ENCODE data around the gene IQGAP2.
A peak's percentile ranks its signal among the peaks of the same experiment; 100 is the strongest.

The IQGAP2 gene

DNA sequence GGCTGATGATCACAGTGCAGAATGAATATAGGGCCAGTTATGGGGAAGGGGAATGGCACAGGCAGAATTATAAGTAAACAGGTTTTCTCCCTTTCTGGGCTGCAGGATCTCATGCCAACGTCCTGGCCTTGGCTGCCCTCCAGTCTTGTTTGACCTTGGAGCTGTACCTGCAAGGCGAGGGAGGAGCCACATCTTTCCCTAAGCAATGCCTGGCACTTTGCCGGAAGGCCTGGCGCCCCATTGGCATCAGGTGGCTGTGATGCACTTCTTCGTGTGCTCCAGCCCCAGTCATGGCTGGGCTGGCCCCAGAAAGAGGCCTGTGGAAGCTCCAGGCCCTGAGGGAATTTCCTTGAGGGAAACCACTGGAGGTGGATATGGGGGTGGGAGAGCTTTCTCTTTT, 16.7 kb upstream of the IQGAP2 start:
- DNase-seq, result no peak

DNA sequence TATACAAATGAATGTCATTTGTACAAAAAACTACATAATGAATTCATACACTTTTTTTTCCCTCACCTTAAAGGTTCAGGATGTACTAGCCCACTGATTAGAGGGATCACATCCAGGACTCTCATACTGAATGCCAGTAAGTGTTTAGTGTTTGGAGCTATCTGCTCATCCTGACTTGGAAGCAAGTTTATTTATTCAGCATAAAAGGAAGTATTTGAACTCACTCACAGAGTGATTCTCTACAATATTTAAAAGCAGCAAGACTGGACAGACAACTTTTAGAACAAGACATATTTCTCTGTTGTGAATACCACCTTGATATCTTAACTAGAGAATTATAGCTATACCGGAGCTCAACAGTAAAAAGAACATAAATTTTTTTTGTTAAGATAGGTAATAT, 14.8 kb upstream of the IQGAP2 start:
- DNase-seq, result no peak

DNA sequence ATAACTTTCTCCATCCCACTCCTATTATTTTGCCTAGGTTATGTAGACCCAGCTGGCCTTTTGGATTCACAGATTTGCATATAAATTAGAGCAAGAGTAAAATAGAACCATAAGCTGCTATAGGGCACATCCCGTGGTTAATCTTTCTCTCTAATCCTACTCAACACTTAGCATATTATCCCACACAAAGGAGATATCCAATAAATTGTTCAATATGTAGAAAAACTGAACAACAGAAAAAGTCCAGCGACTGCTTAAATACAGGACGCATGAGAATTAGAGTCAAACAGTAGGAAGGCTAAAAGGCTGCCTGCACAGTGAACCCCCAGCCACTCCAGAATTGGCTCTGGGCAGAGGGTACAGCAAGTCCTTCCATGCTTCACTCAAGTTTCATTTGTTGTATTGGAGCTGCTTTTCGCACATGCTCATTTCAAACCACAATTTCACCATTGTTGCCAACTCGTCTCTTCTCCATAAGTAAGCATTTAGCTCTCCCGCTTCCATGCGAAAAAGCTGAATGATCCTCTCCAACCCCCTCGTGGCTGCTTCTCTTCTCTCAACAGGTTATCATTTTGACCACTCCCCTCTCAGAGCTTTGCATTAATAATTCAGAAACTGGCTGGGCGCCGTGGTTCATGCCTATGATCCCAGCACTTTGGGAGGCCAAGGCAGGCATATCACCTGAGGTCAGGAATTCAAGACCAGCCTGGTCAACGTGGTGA, 14.1 kb upstream of the IQGAP2 start:
- DNase-seq, result no peak

DNA sequence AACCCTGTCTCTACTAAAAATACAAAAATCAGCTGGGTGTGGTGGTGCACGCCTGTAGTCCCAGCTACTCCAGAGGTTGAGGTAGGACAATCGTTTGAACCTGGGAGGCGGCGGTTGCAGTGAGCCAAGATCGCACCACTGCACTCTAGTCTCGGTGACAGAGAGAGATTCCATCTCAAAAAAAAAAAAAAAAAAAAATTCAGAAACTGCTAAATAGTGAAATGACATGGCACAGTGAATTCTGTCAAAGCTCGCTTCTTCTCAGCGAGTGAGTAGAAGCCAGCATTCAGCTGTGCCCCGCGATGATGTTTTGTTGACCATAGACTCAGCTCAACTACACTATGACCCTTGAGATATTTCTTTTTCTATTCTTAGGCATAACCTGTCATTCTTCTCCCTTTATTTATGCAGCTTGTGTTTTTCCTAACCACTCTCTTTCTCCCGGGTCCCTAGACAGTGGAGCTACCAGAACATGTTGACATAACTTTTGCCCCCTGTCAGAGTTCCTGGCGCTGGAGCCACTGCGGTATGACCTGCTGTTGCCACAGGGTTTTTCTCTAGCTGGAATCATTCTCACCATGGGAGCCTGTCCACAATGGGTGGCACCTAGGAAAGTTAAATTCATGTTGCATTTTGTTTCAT, 13.5 kb upstream of the IQGAP2 start:
- no peak for DNase-seq

DNA sequence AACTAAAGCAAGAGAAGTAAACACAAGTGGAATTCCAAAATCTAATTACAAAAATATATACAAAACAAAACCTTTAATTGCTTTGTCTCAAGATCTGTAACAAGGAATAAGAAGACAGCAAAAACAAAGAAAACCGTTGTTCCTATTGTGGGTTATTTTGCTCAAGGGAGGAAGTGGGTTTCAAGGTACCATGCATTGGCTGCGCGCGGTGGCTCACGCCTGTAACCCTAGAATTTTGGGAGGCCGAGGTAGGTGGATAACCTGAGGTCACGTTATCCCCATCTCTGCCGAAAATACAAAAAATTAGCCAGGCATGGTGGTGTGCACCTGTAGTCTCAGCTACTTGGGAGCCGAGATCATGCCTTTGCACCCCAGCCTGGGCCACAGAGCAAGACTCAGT, 12.1 kb upstream of the IQGAP2 start:
- no peak for DNase-seq

DNA sequence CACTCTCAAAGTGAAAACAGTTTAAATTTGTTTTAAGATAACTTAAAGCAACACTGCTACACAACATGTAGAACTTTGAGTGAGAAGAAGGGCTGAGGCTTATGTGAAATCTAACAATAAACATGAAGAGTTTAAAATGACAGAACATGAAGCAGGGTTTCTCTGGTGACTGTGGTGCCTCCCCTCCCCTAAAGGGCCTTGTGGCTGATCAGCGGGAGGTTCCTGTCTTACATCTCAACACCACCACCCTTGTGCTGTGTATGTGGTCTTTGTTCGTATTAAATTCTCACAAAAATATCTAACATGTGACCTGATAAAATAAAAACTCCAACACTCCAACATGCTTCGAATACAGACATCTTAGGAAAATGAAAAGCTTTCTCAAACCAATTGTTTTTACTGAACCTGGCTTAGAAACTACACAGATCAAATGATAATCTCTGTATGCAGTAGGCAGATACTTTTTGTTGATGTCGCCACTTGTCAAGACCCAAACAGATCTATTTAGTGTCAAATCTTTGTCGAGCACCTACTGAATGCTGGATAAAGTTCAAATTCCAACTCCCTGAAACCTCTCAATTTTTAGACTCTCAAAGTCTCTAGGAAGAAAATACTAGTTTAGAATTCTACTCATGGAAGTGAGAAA, 9.9 kb upstream of the IQGAP2 start:
- no peak for DNase-seq

DNA sequence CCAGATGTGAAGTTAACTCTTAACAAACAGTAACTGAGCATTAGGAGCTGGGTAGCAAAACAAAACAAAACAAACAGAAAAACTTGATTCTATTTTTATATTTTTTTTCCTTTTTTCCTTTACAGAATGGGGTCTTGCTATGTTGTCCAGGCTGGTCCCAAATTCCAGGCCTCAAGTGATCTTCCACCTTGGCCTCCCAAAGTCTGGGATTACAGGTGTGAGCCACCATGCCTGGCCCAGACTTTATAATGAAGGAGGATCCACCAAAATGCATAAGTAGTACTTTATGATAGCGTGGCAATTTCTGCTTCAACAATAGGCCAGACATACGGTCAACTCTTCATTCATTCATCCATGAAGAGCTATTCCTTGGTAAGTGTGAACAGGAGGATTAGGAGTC, 5.9 kb upstream of the IQGAP2 start:
- no peak for DNase-seq

GRCh38 chr5:76399268-76399667, 3.8 kb upstream of the IQGAP2 start:
- no peak for DNase-seq

DNA sequence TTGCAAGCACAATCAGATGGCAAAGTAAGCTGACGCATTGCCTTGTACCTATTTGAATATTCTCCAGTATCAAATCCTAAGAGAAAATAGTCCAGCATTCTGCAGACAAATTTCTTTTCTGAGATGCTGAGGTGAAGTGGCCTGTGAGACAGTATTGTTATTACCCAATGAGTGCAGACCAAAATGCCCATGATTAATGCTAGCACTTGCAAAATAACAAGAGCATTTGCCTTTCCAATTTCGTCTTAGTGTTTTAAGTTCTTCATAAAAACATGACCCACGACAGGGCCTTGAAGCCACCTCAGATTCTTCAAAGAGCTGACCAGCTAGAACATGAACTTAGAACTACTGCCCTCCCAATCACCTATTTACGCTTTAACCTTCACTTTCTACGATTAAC, 2.6 kb upstream of the IQGAP2 start:
- no peak for DNase-seq

- peak; percentile 11 for DNase-seq
These were observed 1.3 kb upstream of the IQGAP2 start for GRCh38 chr5:76401801-76402250.

DNA sequence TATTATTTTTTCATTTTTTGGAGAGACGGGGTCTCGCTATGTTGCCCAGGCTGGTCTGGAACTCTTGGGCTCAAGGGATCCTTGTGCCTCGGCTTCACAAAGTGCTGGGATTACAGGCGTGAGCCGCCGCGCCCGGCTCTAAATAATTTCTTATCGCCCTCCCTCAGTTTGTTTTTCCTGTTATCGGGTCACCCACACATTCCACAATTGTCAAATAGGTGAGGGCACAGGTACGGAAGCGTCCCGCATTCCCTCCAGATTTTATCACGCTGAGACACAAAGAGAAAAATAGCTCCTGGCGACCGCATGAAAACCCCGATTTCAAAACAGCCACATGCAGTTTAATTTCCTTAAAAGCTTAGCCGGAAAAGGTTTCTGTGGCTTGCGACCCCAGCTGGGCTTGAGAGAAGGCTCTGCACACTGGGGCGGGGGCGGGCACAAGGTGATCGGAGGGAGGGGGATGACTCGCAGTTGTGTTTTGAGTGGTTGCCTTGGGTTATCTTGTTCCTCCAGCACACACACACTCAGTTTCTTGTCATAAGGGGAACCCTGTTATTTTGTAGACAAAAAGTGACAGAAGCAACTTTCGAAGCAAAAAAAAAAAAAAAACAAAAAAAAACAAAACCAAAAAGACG, 717 bp upstream of the IQGAP2 start:
- peak; percentile 51 for DNase-seq

DNA sequence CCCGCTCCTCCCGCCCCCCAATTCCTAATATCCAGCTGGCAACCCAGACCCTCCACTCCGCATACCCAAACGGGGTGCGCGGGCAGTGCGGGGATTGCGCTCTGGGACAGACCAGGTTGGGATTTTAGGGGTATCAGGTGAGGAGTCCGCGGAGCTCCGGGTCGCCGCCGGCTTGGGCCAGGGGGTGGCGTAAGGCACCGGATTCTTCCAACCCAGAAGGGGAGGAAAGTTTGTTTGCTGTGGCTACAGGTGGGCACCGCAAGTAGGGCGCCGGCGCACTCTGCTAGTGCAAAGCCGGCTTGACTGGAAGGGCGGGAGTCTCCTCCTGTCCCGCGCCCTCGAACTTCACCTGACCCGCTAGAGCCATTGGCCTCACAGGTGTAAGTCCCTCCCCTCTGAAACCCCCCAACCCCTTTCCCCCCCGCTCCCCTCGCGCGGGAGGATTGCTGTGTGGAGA, 709 bp downstream of the IQGAP2 start:
- DNase-seq, result peak; percentile 23

DNA sequence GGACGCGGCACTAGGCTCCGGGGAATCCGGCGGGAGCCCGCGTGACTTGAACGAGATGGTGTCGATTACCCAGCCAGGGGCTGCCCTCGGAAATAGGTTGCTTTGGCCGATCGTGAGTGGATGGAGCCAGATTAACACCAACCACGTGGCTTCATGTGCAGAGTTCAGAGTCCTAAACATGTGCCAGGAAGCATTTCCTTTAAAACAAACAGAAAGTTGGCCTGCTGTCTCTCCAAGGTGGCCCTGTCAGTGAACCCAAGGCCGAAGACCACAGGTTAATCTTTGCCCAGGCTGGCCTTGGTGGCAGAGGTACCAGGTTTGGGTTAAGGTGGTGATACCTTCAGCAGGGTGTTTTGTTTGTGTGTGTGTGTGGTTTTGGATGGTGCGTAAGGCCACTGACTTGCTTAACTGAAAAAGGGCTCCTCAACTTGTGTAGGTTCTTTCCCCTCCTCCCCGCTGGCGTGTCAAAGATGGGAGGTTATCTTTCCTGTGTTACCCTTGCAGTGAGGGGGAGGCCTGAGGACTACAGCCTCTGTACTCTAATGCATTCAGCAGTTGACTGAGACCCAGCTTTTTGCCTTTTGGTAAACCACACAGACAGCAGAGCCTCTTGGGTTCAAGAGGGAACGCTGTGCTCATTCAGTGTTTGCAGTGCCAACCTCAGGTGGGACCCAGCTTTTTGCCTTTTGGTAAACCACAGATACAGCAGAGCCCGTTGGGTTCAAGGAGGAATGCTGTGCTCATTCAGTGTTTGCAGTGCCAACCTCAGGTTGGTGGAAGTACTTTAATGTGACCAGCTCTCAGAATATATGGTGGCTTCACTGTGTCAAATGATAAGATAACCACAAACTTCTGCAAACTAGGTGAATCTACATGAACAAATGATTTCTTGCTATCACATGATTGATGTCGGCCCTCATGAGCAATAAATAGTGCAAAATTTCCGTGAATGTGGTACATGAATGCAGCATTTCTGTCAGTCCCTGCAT, 1.4 kb downstream of the IQGAP2 start:
- DNase-seq, result peak; percentile 53

GRCh38 chr5:76406014-76406413, 2.9 kb downstream of the IQGAP2 start:
- no peak for DNase-seq

DNA sequence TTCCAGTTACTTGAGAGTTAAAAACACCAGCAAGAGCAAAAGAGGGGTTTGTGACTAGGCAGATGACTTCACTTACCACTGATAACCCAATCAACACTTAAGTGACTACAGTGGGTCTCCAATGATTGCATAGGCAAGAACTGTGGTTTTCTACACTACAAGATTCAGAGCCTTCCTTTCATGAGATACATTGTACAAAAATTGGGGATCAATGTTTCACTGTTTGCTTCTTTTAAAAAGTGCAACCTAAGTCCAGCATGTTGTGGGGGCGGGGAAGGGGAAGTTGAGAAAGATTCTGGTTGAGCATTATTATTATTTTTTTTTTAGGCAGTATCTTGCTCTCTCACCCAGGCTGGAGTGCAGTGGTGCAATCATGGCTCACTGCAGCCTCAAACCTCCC, 3.6 kb downstream of the IQGAP2 start:
- DNase-seq, result no peak

DNA sequence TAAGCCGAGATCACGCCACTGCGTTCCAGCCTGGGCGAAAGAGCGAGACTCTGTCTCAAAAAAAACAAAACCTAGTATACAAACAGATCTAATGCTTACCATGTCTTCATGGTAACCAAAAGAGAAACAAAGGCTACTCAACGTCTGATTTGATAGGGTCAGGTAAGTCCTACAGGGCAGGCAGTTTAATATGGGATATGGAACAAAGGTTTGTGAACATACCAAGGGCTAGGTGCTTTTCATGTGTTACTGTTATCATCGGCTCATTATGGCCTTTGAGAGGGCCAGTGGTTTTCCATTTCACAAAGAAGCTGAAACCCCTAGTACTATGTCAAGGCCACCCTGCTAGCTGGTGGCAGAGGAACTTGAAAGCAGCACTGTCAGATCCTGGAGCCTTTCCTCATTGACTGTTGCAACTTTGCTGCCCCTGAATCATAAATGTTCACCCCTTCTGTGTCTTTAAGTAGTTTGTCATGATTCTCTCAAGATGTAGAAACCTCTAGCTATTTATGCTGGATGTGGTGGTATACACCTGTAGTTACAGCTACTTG, 5.1 kb downstream of the IQGAP2 start:
- DNase-seq, result no peak

DNA sequence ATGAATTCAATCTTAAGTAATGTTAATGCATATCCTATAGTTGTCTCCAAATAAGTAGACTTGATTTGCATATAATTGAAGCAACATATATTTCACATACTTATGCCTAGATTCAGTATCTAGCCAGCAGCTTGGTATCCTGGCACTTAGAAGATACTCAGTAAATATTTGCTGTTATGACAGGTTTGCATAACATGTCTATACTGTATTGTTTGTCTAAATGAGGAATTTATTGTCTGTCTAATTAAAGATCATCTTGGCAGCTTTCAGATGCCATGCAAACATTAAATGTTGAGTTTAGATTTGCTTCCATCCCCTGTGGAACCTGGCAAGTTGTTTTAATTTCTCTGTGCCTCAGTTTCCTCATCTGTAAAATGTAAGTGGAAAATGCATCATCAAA, 9.4 kb downstream of the IQGAP2 start:
- no peak for DNase-seq

DNA sequence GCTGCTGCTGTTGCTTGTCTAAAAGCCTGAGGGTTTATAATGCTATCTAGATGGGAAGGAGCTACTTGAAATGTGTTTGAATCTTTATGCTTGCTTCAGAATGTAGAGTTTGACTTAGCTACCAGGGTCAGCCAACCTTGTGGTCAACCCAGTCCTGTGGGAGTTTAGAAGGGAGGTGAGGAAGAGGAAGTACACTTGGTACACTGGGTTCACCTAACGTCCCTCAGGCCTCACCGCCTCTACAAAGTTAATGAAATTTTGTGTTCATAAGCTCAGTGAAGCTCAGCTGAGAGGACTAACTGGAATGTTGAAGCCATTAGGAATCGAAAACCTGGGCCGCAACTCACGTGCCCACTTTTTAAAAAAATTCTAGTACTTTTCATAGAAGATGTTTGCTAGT, 10.7 kb downstream of the IQGAP2 start:
- DNase-seq, result no peak

DNA sequence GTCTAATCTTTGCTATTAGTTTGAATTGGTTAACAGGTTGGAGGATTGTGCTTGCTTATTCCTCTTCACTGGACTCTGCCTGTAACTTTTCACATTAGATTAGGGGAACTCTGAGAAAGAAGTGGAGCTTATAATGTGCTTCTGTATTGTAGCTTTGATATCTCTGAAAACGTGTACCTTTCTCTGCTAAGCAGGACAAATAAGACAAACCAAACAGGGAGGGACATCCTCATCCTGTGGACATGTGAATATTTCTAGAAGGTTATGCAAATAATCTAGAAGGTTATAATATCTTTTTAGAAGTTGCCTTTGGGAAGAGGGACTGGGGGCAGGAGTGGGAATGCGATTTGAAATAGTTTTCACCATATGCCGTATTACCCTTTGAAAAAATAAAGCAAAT, 11.7 kb downstream of the IQGAP2 start:
- no peak for DNase-seq

- DNase-seq, result no peak
These were observed 12.8 kb downstream of the IQGAP2 start for GRCh38 chr5:76415855-76416254.

DNA sequence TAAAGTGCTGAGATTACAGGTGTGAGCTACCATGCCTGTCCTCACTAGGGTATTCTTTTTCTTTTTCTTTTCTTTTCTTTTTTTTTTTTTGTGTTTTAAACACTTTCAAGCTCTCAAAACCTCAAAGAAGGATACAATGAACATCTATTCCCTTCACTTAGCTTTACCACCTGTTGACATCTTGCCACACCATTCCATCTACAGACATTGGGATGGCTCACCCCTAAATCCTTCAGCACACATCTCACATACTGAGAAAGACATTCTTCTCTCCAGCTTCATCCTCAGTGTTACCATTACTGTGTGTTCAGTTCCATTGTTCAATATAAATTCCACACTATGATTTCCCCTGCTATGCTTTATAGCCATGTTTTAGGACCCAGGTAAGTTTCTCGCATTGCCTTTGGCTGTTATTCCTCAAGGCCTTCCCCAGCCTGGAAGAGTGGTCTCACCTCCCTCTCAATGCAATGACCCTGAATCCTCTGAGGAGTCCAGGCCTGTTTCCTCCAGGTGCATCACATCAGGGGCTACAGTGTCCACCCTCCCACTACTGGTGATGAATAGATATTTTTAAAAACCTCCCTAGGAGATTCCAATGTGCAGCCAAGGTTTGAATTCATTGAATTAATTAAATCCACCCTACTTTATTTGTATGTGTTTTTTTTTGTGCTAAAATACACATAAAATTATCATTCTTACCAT, 16.7 kb downstream of the IQGAP2 start:
- DNase-seq, result no peak

- DNase-seq, result no peak
These were observed 19.1 kb downstream of the IQGAP2 start for GRCh38 chr5:76422227-76422626.

Measured in activated T-cell treated with anti-CD3 and anti-CD28 coated beads for 4 hours (primary cell).